Activated CD4-positive, alpha-beta T cell treated with anti-CD3 and anti-CD28 coated beads for 36 hours (primary cell): ENCODE measurements around the gene CTNND2. TPM values are rescaled to one million over a fixed set of nuclear protein-coding genes. Genes with fewer than 3 reads are reported as not detected.

Source experiments
- ATAC-seq: fragments of 200-7000 bp; cut with Tn5 transposase; one replicate; pipeline ENCODE4 v1.10.0; 2021; ENCODE audit warnings: mild to moderate bottlenecking, moderate library complexity
- CTCF ChIA-PET: fragments of 350-600 bp; sonication (Branson Sonifier 250); formaldehyde crosslinking; loops from one replicate; lab custom pipeline; 2021; ENCODE audit warnings: antibody characterized with exemption; lab: Charles Lee
- POLR2A ChIA-PET: fragments of 350-600 bp; sonication (Branson Sonifier 250); formaldehyde crosslinking; loops from one replicate; lab custom pipeline; 2021; ENCODE audit warnings: antibody characterized with exemption, inconsistent platforms; lab: Charles Lee
- DNase-seq: peaks from one replicate; pipeline ENCODE4 v3.0.0-alpha.2; 2020
- H3K27ac Mint-ChIP-seq: one replicate; pipeline ENCODE4 v1.8.0; 2021; ENCODE audit warnings: mixed read lengths
- H3K27me3 Mint-ChIP-seq: one replicate; pipeline ENCODE4 v1.8.0; 2021; ENCODE audit warnings: mixed read lengths
- H3K36me3 Mint-ChIP-seq: one replicate; pipeline ENCODE4 v1.8.0; 2021; ENCODE audit warnings: low read depth, mixed read lengths
- H3K4me1 Mint-ChIP-seq: one replicate; pipeline ENCODE4 v1.8.0; 2021; ENCODE audit warnings: mixed read lengths
- H3K4me3 Mint-ChIP-seq: one replicate; pipeline ENCODE4 v1.8.0; 2021; ENCODE audit warnings: mild to moderate bottlenecking, moderate library complexity, mixed read lengths
- H3K9me3 Mint-ChIP-seq: one replicate; pipeline ENCODE4 v1.8.0; 2021; ENCODE audit warnings: low read depth, mixed read lengths
- intact Hi-C, 2 experiments: fragments of 100-400 bp; cut with DNase I in 1 of 2; cut with micrococcal nuclease in 1 of 2; formaldehyde crosslinking; loops; one replicate each; pipeline versions ENCODE4 v1.14.2 to v1.15.1; 2022 to 2024; cut with DNase I, micrococcal nuclease
- total RNA-seq, 2 experiments: library from RNA; stranded (reverse); gene quantifications; one replicate each; pipeline ENCODE4 v1.2.3, GENCODE V29; 2021

The CTNND2 gene
- total RNA-seq, 2 experiments from 2014 or later, result not detected

GRCh38 chr5:11527652-11528349 lies 376.4 kb downstream of the CTNND2 start:
- ATAC-seq (no peak), DNase-seq (no peak)
- H3K4me1 Mint-ChIP-seq, result no peaks in the 10 kb centered on the region
- no peaks in the 10 kb centered on the region for H3K9me3 Mint-ChIP-seq
- intact Hi-C loops, result no loop called here
- peaks cover 2% of the 10 kb centered on the region for H3K27me3 Mint-ChIP-seq
- ChIA-PET CTCF (no interaction called here), POLR2A (no interaction called here)
- H3K4me3 Mint-ChIP-seq, result no peak overlapping the region
- H3K27ac Mint-ChIP-seq, result no peak overlapping the region
- H3K36me3 Mint-ChIP-seq, result no peaks in the 10 kb centered on the region

- Mint-ChIP-seq H3K27me3 (no peaks in the 10 kb centered on the region), H3K4me3 (no peak overlapping the region), H3K27ac (no peak overlapping the region), H3K36me3 (no peaks in the 10 kb centered on the region), H3K9me3 (no peaks in the 10 kb centered on the region), H3K4me1 (no peaks in the 10 kb centered on the region)
- ATAC-seq, result no peak
- intact Hi-C loops, result no loop called here
- no peak for DNase-seq
- ChIA-PET POLR2A (no interaction called here), CTCF (no interaction called here)
Observed at GRCh38 chr5:11525020-11525419, 379.2 kb downstream of the CTNND2 start.

- H3K27ac Mint-ChIP-seq, result no peak overlapping the region
- ChIA-PET POLR2A (no interaction called here), CTCF (no interaction called here)
- H3K27me3 Mint-ChIP-seq, result no peaks in the 10 kb centered on the region
- no peaks in the 10 kb centered on the region for H3K4me1 Mint-ChIP-seq
- H3K9me3 Mint-ChIP-seq, result no peaks in the 10 kb centered on the region
- no peak overlapping the region for H3K4me3 Mint-ChIP-seq
- no peak for DNase-seq
- no peaks in the 10 kb centered on the region for H3K36me3 Mint-ChIP-seq
- intact Hi-C loops, result no loop called here
- ATAC-seq, result no peak
Observed at GRCh38 chr5:11524188-11524587, 380.1 kb downstream of the CTNND2 start.

- ATAC-seq (no peak), DNase-seq (no peak)
- Mint-ChIP-seq H3K36me3 (no peaks in the 10 kb centered on the region), H3K9me3 (no peaks in the 10 kb centered on the region), H3K4me3 (no peak overlapping the region), H3K4me1 (no peaks in the 10 kb centered on the region), H3K27ac (no peak overlapping the region), H3K27me3 (no peaks in the 10 kb centered on the region)
- CTCF ChIA-PET, result no interaction called here
- intact Hi-C loops, result no loop called here
- POLR2A ChIA-PET, result no interaction called here
Observed at GRCh38 chr5:11522796-11523195, 381.4 kb downstream of the CTNND2 start.

- Mint-ChIP-seq H3K9me3 (no peaks in the 10 kb centered on the region), H3K27me3 (no peaks in the 10 kb centered on the region), H3K4me3 (no peak overlapping the region), H3K27ac (no peak overlapping the region), H3K36me3 (no peaks in the 10 kb centered on the region), H3K4me1 (no peaks in the 10 kb centered on the region)
- DNase-seq (no peak), ATAC-seq (no peak)
- CTCF ChIA-PET, result no interaction called here
- intact Hi-C loops, result no loop called here
- POLR2A ChIA-PET, result no interaction called here
Observed at GRCh38 chr5:11520241-11520930, 383.9 kb downstream of the CTNND2 start.

- ChIA-PET CTCF (no interaction called here), POLR2A (no interaction called here)
- Mint-ChIP-seq H3K27me3 (no peaks in the 10 kb centered on the region), H3K27ac (no peak overlapping the region), H3K36me3 (no peaks in the 10 kb centered on the region), H3K9me3 (no peaks in the 10 kb centered on the region), H3K4me3 (no peak overlapping the region), H3K4me1 (no peaks in the 10 kb centered on the region)
- no peak for DNase-seq
- intact Hi-C loops, result no loop called here
- no peak for ATAC-seq
Observed at GRCh38 chr5:11519236-11519635, 385.0 kb downstream of the CTNND2 start.

- H3K27ac Mint-ChIP-seq, result no peak overlapping the region
- H3K27me3 Mint-ChIP-seq, result no peaks in the 10 kb centered on the region
- intact Hi-C loops, result no loop called here
- DNase-seq (no peak), ATAC-seq (no peak)
- ChIA-PET POLR2A (no interaction called here), CTCF (no interaction called here)
- H3K4me1 Mint-ChIP-seq, result no peaks in the 10 kb centered on the region
- H3K9me3 Mint-ChIP-seq, result no peaks in the 10 kb centered on the region
- no peak overlapping the region for H3K4me3 Mint-ChIP-seq
- no peaks in the 10 kb centered on the region for H3K36me3 Mint-ChIP-seq
Observed at GRCh38 chr5:11518676-11519075, 385.6 kb downstream of the CTNND2 start.

- no peak overlapping the region for H3K4me3 Mint-ChIP-seq
- POLR2A ChIA-PET, result interaction anchor here (0.6 kb wide), 1 partner anchor 581 kb away, joined by 3 read pairs; no protein-coding TSS in a partner anchor
- H3K36me3 Mint-ChIP-seq, result no peaks in the 10 kb centered on the region
- H3K27me3 Mint-ChIP-seq, result no peaks in the 10 kb centered on the region
- ATAC-seq, result no peak
- H3K4me1 Mint-ChIP-seq, result no peaks in the 10 kb centered on the region
- intact Hi-C loops, result no loop called here
- no peaks in the 10 kb centered on the region for H3K9me3 Mint-ChIP-seq
- CTCF ChIA-PET, result no interaction called here
- DNase-seq, result no peak
- no peak overlapping the region for H3K27ac Mint-ChIP-seq
Observed at GRCh38 chr5:11514705-11515432, 389.4 kb downstream of the CTNND2 start.

GRCh38 chr5:11511878-11512277 lies 392.4 kb downstream of the CTNND2 start:
- intact Hi-C loops, result no loop called here
- POLR2A ChIA-PET, result no interaction called here
- no peaks in the 10 kb centered on the region for H3K36me3 Mint-ChIP-seq
- no peaks in the 10 kb centered on the region for H3K27me3 Mint-ChIP-seq
- H3K4me1 Mint-ChIP-seq, result no peaks in the 10 kb centered on the region
- CTCF ChIA-PET, result no interaction called here
- no peak overlapping the region for H3K27ac Mint-ChIP-seq
- H3K9me3 Mint-ChIP-seq, result no peaks in the 10 kb centered on the region
- DNase-seq (no peak), ATAC-seq (no peak)
- H3K4me3 Mint-ChIP-seq, result no peak overlapping the region

GRCh38 chr5:11510889-11511288 lies 393.4 kb downstream of the CTNND2 start:
- CTCF ChIA-PET, result no interaction called here
- no peak for ATAC-seq
- intact Hi-C loops, result no loop called here
- no peaks in the 10 kb centered on the region for H3K27me3 Mint-ChIP-seq
- H3K27ac Mint-ChIP-seq, result no peak overlapping the region
- H3K4me3 Mint-ChIP-seq, result no peak overlapping the region
- H3K36me3 Mint-ChIP-seq, result no peaks in the 10 kb centered on the region
- no peaks in the 10 kb centered on the region for H3K4me1 Mint-ChIP-seq
- DNase-seq, result no peak
- POLR2A ChIA-PET, result no interaction called here
- H3K9me3 Mint-ChIP-seq, result no peaks in the 10 kb centered on the region

- no peak for DNase-seq
- H3K9me3 Mint-ChIP-seq, result no peaks in the 10 kb centered on the region
- POLR2A ChIA-PET, result no interaction called here
- no peaks in the 10 kb centered on the region for H3K36me3 Mint-ChIP-seq
- no peaks in the 10 kb centered on the region for H3K4me1 Mint-ChIP-seq
- H3K27me3 Mint-ChIP-seq, result no peaks in the 10 kb centered on the region
- no peak for ATAC-seq
- CTCF ChIA-PET, result no interaction called here
- no peak overlapping the region for H3K4me3 Mint-ChIP-seq
- no peak overlapping the region for H3K27ac Mint-ChIP-seq
- intact Hi-C loops, result no loop called here
Observed at GRCh38 chr5:11509793-11510192, 394.5 kb downstream of the CTNND2 start.
